Measurements from ENCODE around the gene EPS15. TPM values are rescaled to one million over a fixed set of nuclear protein-coding genes. Genes with fewer than 3 reads are reported as not detected.
"Not testable (repeated sequence)": the region's sequence is repeated elsewhere in the genome, so short reads cannot be mapped to it uniquely, and the experiment has no call there.

Gene EPS15
- total RNA-seq, 2 donors from 2014 or later: 40.3 to 55.8 TPM

GRCh38 chr1:51392241-51392640 lies 126.8 kb downstream of the EPS15 start:
- Histone ChIP-seq H3K4me1 (no peaks in the 10 kb centered on the region), H3K27ac (no peak overlapping the region), H3K27me3 (no peaks in the 10 kb centered on the region), H3K36me3 (no peaks in the 10 kb centered on the region), H3K9ac (ENCODE audit: low read depth in 2 of 2, low read length in 2 of 2) (no peak overlapping the region), H3K9me3 (no peaks in the 10 kb centered on the region), H3K4me3 (no peak overlapping the region)
- intact Hi-C loops (cut with DNase I): no loop called here
- TF ChIP-seq CTCF (IDR thresholded peaks at IDR 0.05): no peak
- DNase-seq: no peak

DNA sequence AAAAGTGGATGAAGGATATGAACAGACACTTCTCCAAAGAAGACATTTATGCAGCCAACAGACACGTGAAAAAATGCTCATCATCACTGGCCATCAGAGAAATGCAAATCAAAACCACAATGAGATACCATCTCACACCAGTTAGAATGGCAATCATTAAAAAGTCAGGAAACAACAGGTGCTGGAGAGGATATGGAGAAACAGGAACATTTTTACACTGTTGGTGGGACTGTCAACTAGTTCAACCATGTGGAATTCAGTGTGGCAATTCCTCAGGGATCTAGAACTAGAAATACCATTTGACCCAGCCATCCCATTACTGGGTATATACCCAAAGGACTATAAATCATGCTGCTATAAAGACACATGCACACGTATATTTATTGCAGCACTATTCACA lies 128.4 kb downstream of the EPS15 start:
- intact Hi-C loops (cut with DNase I); DNase-seq; H3K4me3 ChIP-seq; H3K9ac ChIP-seq (ENCODE audit: low read depth in 2 of 2, low read length in 2 of 2); H3K27ac ChIP-seq; H3K9me3 ChIP-seq; H3K27me3 ChIP-seq; H3K4me1 ChIP-seq; H3K36me3 ChIP-seq: not testable (repeated sequence)

GRCh38 chr1:51387288-51387687 lies 131.8 kb downstream of the EPS15 start:
- DNase-seq; H3K4me3 ChIP-seq; H3K4me1 ChIP-seq; H3K36me3 ChIP-seq; H3K27ac ChIP-seq; H3K9ac ChIP-seq (ENCODE audit: low read depth in 2 of 2, low read length in 2 of 2); intact Hi-C loops (cut with DNase I); H3K27me3 ChIP-seq; H3K9me3 ChIP-seq: not testable (repeated sequence)

DNA sequence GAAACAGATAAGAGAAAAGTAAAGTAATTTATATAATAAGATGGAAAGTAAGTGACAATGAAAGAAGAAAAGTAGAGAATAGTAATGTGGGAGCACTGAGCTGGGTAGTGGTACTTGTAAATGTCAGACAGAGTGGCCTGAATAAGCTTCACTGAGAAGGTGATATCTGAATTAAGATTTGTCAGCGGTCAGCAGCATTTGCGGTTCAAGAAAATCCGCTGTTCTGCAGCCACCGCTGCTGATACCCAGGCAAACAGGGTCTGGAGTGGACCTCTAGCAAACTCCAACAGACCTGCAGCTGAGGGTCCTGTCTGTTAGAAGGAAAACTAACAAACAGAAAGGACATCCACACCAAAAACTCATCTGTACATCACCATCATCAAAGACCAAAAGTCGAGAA lies 132.8 kb downstream of the EPS15 start:
- DNase-seq; H3K9me3 ChIP-seq; H3K4me1 ChIP-seq; H3K27me3 ChIP-seq; H3K9ac ChIP-seq (ENCODE audit: low read depth in 2 of 2, low read length in 2 of 2); H3K27ac ChIP-seq; intact Hi-C loops (cut with DNase I); H3K36me3 ChIP-seq; H3K4me3 ChIP-seq: not testable (repeated sequence)

DNA sequence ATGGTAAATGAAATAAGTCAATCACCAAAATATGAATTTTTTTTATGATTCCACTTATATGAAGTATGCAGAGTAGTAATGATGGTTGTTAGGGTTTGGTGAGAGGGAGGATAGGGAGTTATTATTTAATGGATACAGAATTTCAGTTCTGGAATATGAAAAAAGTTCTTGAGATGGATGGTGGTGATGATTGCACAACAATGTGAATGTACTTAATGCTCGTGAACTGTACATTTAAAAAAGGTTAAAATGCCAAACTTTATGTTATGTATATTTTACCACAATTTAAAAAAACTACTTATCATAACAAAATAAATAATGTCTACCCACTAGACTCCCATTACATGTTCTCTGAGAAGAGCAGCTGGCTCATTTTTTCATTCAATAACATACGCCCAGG lies 133.3 kb downstream of the EPS15 start:
- intact Hi-C loops (cut with DNase I): no loop called here
- H3K4me1 ChIP-seq: no peaks in the 10 kb centered on the region
- no peak overlapping the region for H3K4me3 ChIP-seq
- H3K27ac ChIP-seq: no peak overlapping the region
- DNase-seq: no peak
- no peaks in the 10 kb centered on the region for H3K27me3 ChIP-seq
- no peaks in the 10 kb centered on the region for H3K36me3 ChIP-seq
- TF ChIP-seq CTCF (IDR thresholded peaks at IDR 0.05): no peak
- H3K9ac ChIP-seq (ENCODE audit: low read depth in 2 of 2, low read length in 2 of 2): no peak overlapping the region
- H3K9me3 ChIP-seq: no peaks in the 10 kb centered on the region

- no peak overlapping the region for H3K9ac ChIP-seq (ENCODE audit: low read depth in 2 of 2, low read length in 2 of 2)
Measured at GRCh38 chr1:51381964-51382363, 137.1 kb downstream of the EPS15 start.

GRCh38 chr1:51380936-51381335 lies 138.1 kb downstream of the EPS15 start:
- no peaks in the 10 kb centered on the region for H3K36me3 ChIP-seq
- no peaks in the 10 kb centered on the region for H3K4me1 ChIP-seq
- TF ChIP-seq CTCF (IDR thresholded peaks at IDR 0.05): no peak
- H3K4me3 ChIP-seq: no peak overlapping the region
- intact Hi-C loops (cut with DNase I): no loop called here
- DNase-seq: no peak
- H3K27me3 ChIP-seq: no peaks in the 10 kb centered on the region
- no peaks in the 10 kb centered on the region for H3K9me3 ChIP-seq
- H3K9ac ChIP-seq (ENCODE audit: low read depth in 2 of 2, low read length in 2 of 2): no peak overlapping the region
- H3K27ac ChIP-seq: no peak overlapping the region

More at GRCh38 chr1:51381964-51382363, 137.1 kb downstream of the EPS15 start:
- no peak for DNase-seq
- no peak overlapping the region for H3K4me3 ChIP-seq
- H3K9me3 ChIP-seq: no peaks in the 10 kb centered on the region
- no peaks in the 10 kb centered on the region for H3K36me3 ChIP-seq
- intact Hi-C loops (cut with DNase I): no loop called here
- no peaks in the 10 kb centered on the region for H3K27me3 ChIP-seq
- no peak overlapping the region for H3K27ac ChIP-seq
- no peaks in the 10 kb centered on the region for H3K4me1 ChIP-seq
- no peak for TF ChIP-seq CTCF (IDR thresholded peaks at IDR 0.05)
